Frontal cortex (tissue), 4 donors: ENCODE data around the gene LRFN2. TPM values are rescaled to one million over a fixed set of nuclear protein-coding genes. Genes with fewer than 3 reads are reported as not detected.

Experiments
- DNase-seq, 2 donors: peaks; one replicate each; pipeline ENCODE4 v3.0.0; 2012; ENCODE audit warnings: low spot score in 2 of 2
- FAIRE-seq: peaks from 2 replicates; lab custom pipeline; 2012; peaks lifted over from hg19 to GRCh38; lab: Jason Lieb, UNC
- total RNA-seq: library from RNA; depleted of rRNA; stranded (reverse); fragments of >200 nt; gene quantifications from one replicate; pipeline ENCODE4 v1.2.3, GENCODE V29; 2014
- donor health status: control.
- donor health status: control.
- donor health status: control.

The LRFN2 gene
- total RNA-seq, 1 donor from 2014 or later, result 24.1 TPM

GRCh38 chr6:40358473-40359460, 228.4 kb downstream of the LRFN2 start:
- FAIRE-seq, result no peak
- DNase-seq, result no peak

- DNase-seq (no peak), FAIRE-seq (no peak)
These were observed 230.8 kb downstream of the LRFN2 start for GRCh38 chr6:40356242-40356910.

GRCh38 chr6:40355532-40355931, 231.6 kb downstream of the LRFN2 start:
- FAIRE-seq, result no peak
- no peak for DNase-seq

GRCh38 chr6:40355066-40355465, 232.1 kb downstream of the LRFN2 start:
- no peak for FAIRE-seq
- no peak for DNase-seq

DNA sequence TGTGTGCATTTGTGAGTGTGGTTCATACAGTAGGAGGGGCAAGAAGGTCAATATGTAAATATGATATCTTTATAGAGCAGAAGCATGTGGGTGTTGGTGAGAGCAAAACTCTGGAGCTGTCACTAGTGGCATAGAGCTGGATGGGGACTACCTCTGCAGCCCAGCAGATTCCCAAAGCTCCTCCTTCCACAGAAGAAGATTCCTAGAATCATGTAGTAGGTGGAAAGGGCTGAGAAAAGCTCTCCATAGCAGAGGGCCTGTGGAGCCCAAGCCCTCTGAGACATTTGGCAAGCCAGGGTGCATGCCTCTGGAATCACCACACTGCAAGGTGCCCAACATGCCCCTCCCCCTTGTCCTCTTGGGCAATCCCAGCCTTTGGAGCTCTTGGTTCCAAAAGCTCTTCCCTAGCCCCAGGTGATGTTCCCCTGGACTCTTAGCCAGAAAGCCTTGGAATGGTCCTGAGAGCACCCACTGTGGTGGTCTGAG, 233.2 kb downstream of the LRFN2 start:
- no peak for DNase-seq
- FAIRE-seq, result no peak

GRCh38 chr6:40353197-40353966, 233.8 kb downstream of the LRFN2 start:
- FAIRE-seq (no peak), DNase-seq (no peak)

- DNase-seq (no peak), FAIRE-seq (no peak)
These were observed 234.5 kb downstream of the LRFN2 start for GRCh38 chr6:40352527-40353170.

- DNase-seq, result no peak
- no peak for FAIRE-seq
These were observed 235.2 kb downstream of the LRFN2 start for GRCh38 chr6:40352006-40352405.

- no peak for FAIRE-seq
These were observed 236.4 kb downstream of the LRFN2 start for GRCh38 chr6:40350747-40351217.

DNA sequence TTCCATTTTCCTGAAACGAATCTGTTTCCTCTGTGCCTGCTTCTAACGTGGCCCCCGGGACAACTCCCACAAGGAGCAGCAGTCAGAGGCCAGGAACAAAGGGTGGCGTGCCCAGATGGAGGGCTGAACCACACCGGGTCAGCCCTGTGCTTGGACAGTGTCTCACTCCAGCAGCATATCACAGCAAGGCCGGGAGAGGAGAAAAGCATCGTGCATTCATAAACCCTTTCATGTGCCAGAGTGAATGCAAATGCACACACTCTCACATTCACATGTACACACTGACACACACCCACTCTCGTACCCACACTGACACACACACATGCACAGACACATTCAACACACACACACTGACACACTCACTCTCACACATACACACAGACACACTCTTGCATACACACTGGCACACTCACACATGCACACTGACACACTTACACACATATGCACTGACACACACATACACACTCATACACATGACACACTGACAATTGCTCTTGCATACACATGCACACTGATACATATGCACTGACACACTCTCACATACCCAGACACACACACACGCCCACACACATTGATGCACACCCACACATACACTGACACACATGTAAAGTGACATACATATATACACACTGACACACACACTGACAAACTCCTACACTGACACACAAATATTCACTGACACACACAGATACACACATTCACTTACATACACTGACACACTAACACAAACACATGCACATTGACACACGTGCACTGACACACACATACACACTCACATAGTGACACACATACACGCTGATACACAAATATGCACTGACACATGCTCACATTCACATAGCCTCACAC, 237.0 kb downstream of the LRFN2 start:
- DNase-seq (no peak), FAIRE-seq (no peak)

More at GRCh38 chr6:40350747-40351217, 236.4 kb downstream of the LRFN2 start:
- DNase-seq, result no peak

GRCh38 chr6:40349123-40349900, 237.9 kb downstream of the LRFN2 start:
- FAIRE-seq, result no peak
- no peak for DNase-seq

DNA sequence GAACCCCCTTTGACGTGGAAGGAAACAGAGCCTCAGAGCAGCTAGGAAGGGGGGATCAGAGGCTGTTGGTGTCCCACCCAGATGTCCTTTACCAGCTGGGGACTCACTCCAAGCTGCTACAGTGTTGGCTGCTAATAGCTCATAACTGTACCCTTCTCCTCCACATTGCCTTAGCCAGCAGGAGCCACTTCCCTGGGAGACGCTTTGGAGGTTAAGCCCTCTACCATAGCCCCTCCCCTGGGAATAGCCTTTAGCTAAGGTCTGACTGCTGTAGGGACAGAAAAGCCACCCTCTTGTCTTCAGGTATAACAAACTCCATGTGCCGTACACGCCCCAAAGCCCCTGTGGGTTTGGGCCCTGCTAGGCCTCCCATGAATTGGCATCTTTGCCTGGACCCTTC, 238.6 kb downstream of the LRFN2 start:
- FAIRE-seq, result no peak
- DNase-seq, result no peak

DNA sequence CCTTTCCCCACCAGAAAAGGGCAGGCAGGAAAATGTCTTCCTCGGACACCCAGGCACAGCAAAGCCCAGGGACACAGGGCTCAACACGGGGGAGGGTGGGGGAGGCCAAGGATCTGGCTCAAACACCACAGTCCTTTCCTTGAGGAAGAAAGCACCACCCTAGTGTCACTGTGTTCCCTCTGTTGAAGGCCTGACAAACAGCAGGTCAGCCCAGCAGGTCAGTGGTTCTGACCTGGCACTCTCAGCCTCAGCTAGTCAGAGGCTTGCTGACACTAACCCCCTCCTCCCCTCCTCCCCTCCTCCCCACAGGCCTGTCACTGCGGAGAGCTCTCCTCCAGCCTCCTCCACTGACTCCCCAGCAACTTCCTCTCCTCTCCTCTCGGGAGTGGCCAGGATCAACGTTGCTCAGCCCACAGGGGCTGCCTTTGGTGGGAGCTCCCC, 239.6 kb downstream of the LRFN2 start:
- FAIRE-seq, result no peak
- DNase-seq, result no peak

- DNase-seq (no peak), FAIRE-seq (no peak)
These were observed 240.9 kb downstream of the LRFN2 start for GRCh38 chr6:40346246-40346645.

DNA sequence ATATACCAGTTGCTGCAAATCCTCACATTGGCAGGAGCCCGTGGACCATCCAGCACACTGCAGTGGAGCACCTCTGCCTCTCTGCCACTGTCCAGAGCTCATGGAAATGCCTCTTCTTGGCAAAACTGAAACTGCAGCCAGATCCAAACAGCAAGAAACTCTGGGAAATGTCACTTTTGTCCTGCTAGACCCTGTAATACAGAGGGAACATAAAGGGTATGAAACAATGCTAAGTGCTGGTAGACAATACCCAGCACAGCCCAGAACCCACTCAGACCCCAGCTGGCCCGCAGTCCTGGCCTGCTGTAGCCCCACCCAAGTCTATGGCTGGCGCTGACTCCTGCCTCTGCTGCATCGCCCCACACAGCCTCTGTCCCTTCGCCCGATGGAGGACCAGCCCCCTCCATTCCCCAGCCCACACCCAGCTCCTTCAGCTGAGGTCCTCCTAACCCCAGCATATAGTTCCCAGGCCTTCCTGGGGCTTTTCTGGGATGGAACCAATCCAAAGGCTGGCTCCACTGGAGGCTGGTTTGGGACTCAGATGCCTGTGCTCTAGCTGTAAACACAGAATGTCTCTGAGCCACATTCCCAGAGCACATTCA, 242.5 kb downstream of the LRFN2 start:
- DNase-seq (no peak), FAIRE-seq (no peak)

DNA sequence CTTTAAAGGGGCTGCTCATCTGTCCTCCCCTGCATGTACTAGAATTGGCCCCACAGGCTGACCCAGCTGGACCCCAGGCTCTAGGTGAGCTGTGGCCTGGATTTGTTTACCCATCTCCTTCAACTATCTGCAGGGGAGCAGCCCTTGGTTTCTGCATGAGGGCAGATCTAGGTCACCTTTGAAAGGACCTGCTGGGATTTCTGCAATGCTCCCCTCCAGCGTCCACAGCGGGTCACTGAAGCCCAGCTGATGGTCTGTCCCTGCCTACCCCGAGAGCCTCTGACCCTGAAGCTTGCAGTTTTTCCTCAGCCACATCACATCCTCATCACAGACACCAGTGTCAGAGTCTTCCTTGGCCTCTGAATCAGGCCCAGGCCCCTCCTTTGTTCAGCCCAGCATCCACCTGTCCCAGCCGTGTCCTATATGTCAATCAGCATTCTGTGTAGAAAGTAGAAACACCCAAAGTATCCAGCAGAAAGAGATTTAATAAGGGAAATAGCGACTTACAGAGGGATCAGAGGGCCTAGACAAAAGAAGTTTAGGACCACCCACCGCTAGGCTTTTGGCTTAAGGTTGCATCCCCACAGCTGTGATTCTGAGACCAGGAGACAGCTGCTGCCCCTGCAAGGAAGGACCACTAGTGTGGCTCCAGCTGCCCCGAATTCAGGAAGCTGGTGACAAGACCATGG, 243.1 kb downstream of the LRFN2 start:
- DNase-seq, result no peak
- no peak for FAIRE-seq

DNA sequence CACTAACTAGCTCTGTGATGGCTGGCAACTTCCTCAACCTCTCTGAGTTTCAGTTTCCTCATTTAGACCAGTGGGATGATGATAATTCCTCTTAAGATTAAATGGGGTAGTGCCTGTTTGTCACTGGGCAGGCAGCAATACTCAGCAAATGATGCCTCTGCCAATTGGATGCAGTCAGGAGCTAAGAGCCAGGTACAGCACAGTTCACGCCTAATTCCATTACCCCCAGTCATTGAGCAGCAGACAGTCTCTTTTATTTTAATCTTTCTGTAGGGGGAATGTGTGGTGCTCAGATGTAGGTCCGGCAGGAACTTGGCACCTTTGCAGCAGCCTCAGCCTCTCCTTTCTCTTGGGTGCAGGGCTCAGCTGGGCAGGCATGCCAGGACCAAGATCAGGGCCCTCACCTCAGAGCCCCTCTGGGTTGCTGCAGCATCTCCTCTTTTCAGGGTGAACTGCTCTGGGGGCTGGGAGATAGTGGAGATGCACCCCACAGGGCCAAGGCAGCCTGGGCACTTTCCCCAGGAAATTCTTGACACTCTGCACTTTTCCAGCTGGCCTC, 243.8 kb downstream of the LRFN2 start:
- FAIRE-seq (no peak), DNase-seq (no peak)
